SK-N-SH treated with all-trans-retinoic acid at 6 μM for 48 hours (cell line): ENCODE results near the gene ZNF503.
"Not testable (repeated sequence)": the region's sequence is repeated elsewhere in the genome, so short reads cannot be mapped to it uniquely, and the experiment has no call there.

Experiments used
- ATAC-seq: fragments of 200-7000 bp; cut with Tn5 transposase; 3 replicates; pipeline ENCODE4 v1.9.1; 2020; ENCODE audit warnings: mild to moderate bottlenecking, moderate library complexity
- ARNTL ChIP-seq: fragments of 450-650 bp; formaldehyde crosslinking; IDR thresholded peaks from 2 replicates; pipeline ENCODE4 v1.5.0; 2020; ENCODE audit warnings: low read depth, mild to moderate bottlenecking, moderate library complexity, borderline replicate concordance
- BACH2 ChIP-seq: fragments of 250-450 bp; sonication (Bioruptor Pico); IDR thresholded peaks from 2 replicates; pipeline ENCODE4 v1.9.0; 2021; ENCODE audit warnings: mild to moderate bottlenecking, borderline replicate concordance
- CREB5 ChIP-seq: fragments of 250-450 bp; sonication (Bioruptor Pico); IDR thresholded peaks from 2 replicates; pipeline ENCODE4 v1.5.1; 2020; ENCODE audit warnings: low read depth, mild to moderate bottlenecking, moderate library complexity
- CSDC2 ChIP-seq: fragments of 250-450 bp; sonication (Bioruptor Pico); IDR thresholded peaks from 2 replicates; pipeline ENCODE4 v1.5.0; 2020; ENCODE audit warnings: mild to moderate bottlenecking, moderate library complexity
- ESRRG ChIP-seq: fragments of 250-450 bp; sonication (Bioruptor Pico); IDR thresholded peaks from 2 replicates; pipeline ENCODE4 v1.6.1; 2021; ENCODE audit warnings: mild to moderate bottlenecking
- ISL1 ChIP-seq: fragments of 250-450 bp; sonication (Bioruptor Pico); IDR thresholded peaks from 2 replicates; pipeline ENCODE4 v2.1.2; 2022; ENCODE audit warnings: mild to moderate bottlenecking, moderate library complexity
- OSR1 ChIP-seq: fragments of 250-450 bp; sonication (Bioruptor Pico); IDR thresholded peaks from 2 replicates; pipeline ENCODE4 v1.8.0; 2022; ENCODE audit warnings: moderate library complexity, mild to moderate bottlenecking, inconsistent platforms
- PPARA ChIP-seq: fragments of 250-450 bp; sonication (Bioruptor Pico); IDR thresholded peaks from 2 replicates; pipeline ENCODE4 v1.5.0; 2020; ENCODE audit warnings: mild to moderate bottlenecking, borderline replicate concordance
- RARB ChIP-seq: fragments of 250-450 bp; sonication (Bioruptor Pico); IDR thresholded peaks from 2 replicates; pipeline ENCODE4 v1.8.0; 2021; ENCODE audit warnings: mild to moderate bottlenecking, moderate library complexity
- SNAI2 ChIP-seq: fragments of 250-450 bp; sonication (Bioruptor Pico); IDR thresholded peaks from 2 replicates; pipeline ENCODE4 v1.5.0; 2020; ENCODE audit warnings: mild to moderate bottlenecking, moderate library complexity
- TCF4 ChIP-seq: fragments of 250-450 bp; sonication (Bioruptor Pico); IDR thresholded peaks from 2 replicates; pipeline ENCODE4 v1.8.0; 2021; ENCODE audit warnings: mild to moderate bottlenecking, moderate library complexity, borderline replicate concordance
- TOX ChIP-seq: fragments of 250-450 bp; sonication (Bioruptor Pico); IDR thresholded peaks from 2 replicates; pipeline ENCODE4 v1.8.0; 2021; ENCODE audit warnings: mild to moderate bottlenecking, moderate library complexity, borderline replicate concordance
- TSHZ2 ChIP-seq: fragments of 250-450 bp; sonication (Bioruptor Pico); IDR thresholded peaks from 2 replicates; pipeline ENCODE4 v1.5.0; 2020; ENCODE audit warnings: mild to moderate bottlenecking, moderate library complexity
- ZC3H10 ChIP-seq: fragments of 250-450 bp; sonication (Bioruptor Pico); IDR thresholded peaks from 2 replicates; pipeline ENCODE4 v1.5.1; 2021; ENCODE audit warnings: mild to moderate bottlenecking, moderate library complexity
- ZFP3 ChIP-seq: fragments of 250-450 bp; sonication (Bioruptor Pico); IDR thresholded peaks from 2 replicates; pipeline ENCODE4 v1.5.0; 2020; ENCODE audit warnings: mild to moderate bottlenecking, moderate library complexity
- ZFP30 ChIP-seq: fragments of 450-650 bp; formaldehyde crosslinking; IDR thresholded peaks from 2 replicates; pipeline ENCODE4 v1.5.0; 2022; ENCODE audit warnings: mild to moderate bottlenecking, moderate library complexity
- ZNF565 ChIP-seq: fragments of 450-650 bp; formaldehyde crosslinking; conservative IDR thresholded peaks from 2 replicates; pipeline ENCODE4 v1.5.0; 2020; ENCODE audit warnings: low read depth, mild to moderate bottlenecking, moderate library complexity
- ZNF70 ChIP-seq: fragments of 450-650 bp; formaldehyde crosslinking; IDR thresholded peaks from 2 replicates; pipeline ENCODE4 v1.5.0; 2020; ENCODE audit warnings: mild to moderate bottlenecking, moderate library complexity
- ZNF8 ChIP-seq: fragments of 450-650 bp; formaldehyde crosslinking; IDR thresholded peaks from 2 replicates; pipeline ENCODE4 v1.5.0; 2020; ENCODE audit warnings: mild to moderate bottlenecking, moderate library complexity
- TF ChIP-seq, protein P1 (sequence below): fragments of 250-450 bp; sonication (Bioruptor Pico); IDR thresholded peaks from 2 replicates; pipeline ENCODE4 v1.5.1; 2021; ENCODE audit warnings: mild to moderate bottlenecking, moderate library complexity
- TF ChIP-seq, protein P2 (sequence below): fragments of 250-450 bp; sonication (Bioruptor Pico); IDR thresholded peaks from 2 replicates; pipeline ENCODE4 v1.8.0; 2021; ENCODE audit warnings: low read depth, mild to moderate bottlenecking, moderate library complexity, borderline replicate concordance

ZNF503 gene

DNA sequence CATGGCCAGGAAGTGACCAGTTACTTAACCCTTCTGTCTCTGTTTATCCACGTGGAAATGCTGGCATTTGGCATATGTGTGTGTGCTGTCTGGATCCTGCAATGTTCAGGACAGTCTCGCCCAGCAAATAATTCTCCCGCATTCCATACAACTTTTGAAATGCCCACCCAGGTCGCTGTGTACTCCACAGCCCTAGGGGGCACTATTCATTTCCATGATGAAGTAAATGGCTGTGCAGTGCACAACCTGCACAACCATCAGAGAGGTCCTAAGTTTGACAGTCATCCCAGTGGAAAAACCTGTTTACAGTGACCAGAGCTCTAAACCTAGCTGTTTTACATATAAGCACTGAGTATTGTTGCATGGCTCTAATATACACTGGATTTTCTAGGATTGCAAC lies 38.1 kb downstream of the ZNF503 start:
- no peak for ATAC-seq
- no peak for TF ChIP-seq OSR1 (CRISPR knock-in tag)
- no peak for TF ChIP-seq TSHZ2 (CRISPR knock-in tag)
- TF ChIP-seq BACH2, result no peak
- TF ChIP-seq ZFP3 (CRISPR knock-in tag), result no peak
- no peak for TF ChIP-seq ARNTL
- TF ChIP-seq CREB5 (CRISPR knock-in tag), result no peak
- TF ChIP-seq PPARA (CRISPR knock-in tag), result no peak
- no peak for TF ChIP-seq ZC3H10 (CRISPR knock-in tag)
- TF ChIP-seq TCF4, result no peak
- TF ChIP-seq ZNF70, result no peak
- TF ChIP-seq, protein P1, sequence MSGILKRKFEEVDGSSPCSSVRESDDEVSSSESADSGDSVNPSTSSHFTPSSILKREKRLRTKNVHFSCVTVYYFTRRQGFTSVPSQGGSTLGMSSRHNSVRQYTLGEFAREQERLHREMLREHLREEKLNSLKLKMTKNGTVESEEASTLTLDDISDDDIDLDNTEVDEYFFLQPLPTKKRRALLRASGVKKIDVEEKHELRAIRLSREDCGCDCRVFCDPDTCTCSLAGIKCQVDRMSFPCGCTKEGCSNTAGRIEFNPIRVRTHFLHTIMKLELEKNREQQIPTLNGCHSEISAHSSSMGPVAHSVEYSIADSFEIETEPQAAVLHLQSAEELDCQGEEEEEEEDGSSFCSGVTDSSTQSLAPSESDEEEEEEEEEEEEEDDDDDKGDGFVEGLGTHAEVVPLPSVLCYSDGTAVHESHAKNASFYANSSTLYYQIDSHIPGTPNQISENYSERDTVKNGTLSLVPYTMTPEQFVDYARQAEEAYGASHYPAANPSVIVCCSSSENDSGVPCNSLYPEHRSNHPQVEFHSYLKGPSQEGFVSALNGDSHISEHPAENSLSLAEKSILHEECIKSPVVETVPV (CRISPR knock-in tag), result no peak
- TF ChIP-seq TOX (CRISPR knock-in tag), result no peak
- TF ChIP-seq ZNF8, result no peak
- TF ChIP-seq, all 23 proteins: peak for 0

- not testable (repeated sequence) for ATAC-seq
These were observed 41.7 kb downstream of the ZNF503 start for GRCh38 chr10:75359876-75360275.

DNA sequence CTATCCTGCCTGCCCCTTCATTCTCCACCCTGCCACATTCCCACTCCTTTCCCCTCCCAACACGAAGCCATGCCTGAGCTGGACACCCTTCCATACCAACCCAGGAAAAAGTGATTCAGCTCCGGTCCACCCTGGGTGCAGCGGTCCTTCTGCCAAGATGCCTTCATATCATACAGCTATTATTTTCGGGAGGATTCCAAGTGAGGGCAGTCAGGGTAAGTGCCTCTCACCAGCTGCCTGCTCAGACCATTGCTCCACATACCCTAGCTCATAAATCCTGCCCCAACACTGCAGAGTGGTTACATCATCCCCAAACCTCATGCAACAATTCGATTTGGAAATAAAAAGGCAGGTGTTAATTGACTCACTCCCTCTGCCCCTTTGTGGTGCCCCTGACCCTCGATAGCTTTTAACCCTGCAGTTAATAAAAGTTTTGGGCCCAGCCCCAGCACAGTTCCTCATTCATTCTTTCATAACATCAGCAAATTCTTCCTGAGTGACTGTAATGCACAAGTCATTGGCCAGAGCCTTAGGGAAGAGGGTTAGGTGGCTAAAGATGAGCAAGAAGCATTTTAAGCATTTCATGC lies 42.6 kb downstream of the ZNF503 start:
- no peak for TF ChIP-seq SNAI2 (CRISPR knock-in tag)
- TF ChIP-seq ISL1 (CRISPR knock-in tag), result 0 out of 2 replicates have a peak, but pooled peaks have one; percentile 18
- TF ChIP-seq, all 23 proteins: peak for 1
- peak; percentile 68 for ATAC-seq

- TF ChIP-seq RARB (CRISPR knock-in tag), result no peak
- no peak for TF ChIP-seq ZFP30
- TF ChIP-seq ZC3H10 (CRISPR knock-in tag), result no peak
- TF ChIP-seq TSHZ2 (CRISPR knock-in tag), result no peak
- TF ChIP-seq ZFP3 (CRISPR knock-in tag), result no peak
- no peak for TF ChIP-seq ISL1 (CRISPR knock-in tag)
- no peak for TF ChIP-seq SNAI2 (CRISPR knock-in tag)
- no peak for TF ChIP-seq CSDC2 (CRISPR knock-in tag)
- TF ChIP-seq ZNF8, result no peak
- no peak for TF ChIP-seq BACH2
- TF ChIP-seq, protein P2, sequence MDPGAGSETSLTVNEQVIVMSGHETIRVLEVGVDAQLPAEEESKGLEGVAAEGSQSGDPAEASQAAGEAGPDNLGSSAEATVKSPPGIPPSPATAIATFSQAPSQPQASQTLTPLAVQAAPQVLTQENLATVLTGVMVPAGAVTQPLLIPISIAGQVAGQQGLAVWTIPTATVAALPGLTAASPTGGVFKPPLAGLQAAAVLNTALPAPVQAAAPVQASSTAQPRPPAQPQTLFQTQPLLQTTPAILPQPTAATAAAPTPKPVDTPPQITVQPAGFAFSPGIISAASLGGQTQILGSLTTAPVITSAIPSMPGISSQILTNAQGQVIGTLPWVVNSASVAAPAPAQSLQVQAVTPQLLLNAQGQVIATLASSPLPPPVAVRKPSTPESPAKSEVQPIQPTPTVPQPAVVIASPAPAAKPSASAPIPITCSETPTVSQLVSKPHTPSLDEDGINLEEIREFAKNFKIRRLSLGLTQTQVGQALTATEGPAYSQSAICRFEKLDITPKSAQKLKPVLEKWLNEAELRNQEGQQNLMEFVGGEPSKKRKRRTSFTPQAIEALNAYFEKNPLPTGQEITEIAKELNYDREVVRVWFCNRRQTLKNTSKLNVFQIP, result no peak
- TF ChIP-seq ARNTL, result no peak
- TF ChIP-seq ZNF565 (CRISPR knock-in tag), result no peak
- no peak for TF ChIP-seq ZNF70
- TF ChIP-seq, protein P1 (CRISPR knock-in tag), result no peak
- no peak for TF ChIP-seq CREB5 (CRISPR knock-in tag)
- no peak for TF ChIP-seq OSR1 (CRISPR knock-in tag)
- TF ChIP-seq ESRRG (CRISPR knock-in tag), result no peak
- TF ChIP-seq TCF4, result no peak
These were observed 43.4 kb downstream of the ZNF503 start for GRCh38 chr10:75358132-75358531.

More at GRCh38 chr10:75358132-75358531, 43.4 kb downstream of the ZNF503 start:
- ATAC-seq, result no peak
